Occipital lobe (tissue), 2 donors: Measurements from ENCODE around the gene ZNF143. TPM values are rescaled to one million over a fixed set of nuclear protein-coding genes. Genes with fewer than 3 reads are reported as not detected.
"Not testable (repeated sequence)": the region's sequence is repeated elsewhere in the genome, so short reads cannot be mapped to it uniquely, and the experiment has no call there.

ENCODE experiments used
- DNase-seq: peaks from one replicate; lab custom pipeline; 2025; lab: John Stamatoyannopoulos, UW
- total RNA-seq: library from RNA; depleted of rRNA; stranded (reverse); fragments of >200 nt; gene quantifications from one replicate; pipeline ENCODE4 v1.2.3, GENCODE V29; 2014

The ZNF143 gene
- total RNA-seq, 1 donor from 2014 or later: 33.5 TPM

DNA sequence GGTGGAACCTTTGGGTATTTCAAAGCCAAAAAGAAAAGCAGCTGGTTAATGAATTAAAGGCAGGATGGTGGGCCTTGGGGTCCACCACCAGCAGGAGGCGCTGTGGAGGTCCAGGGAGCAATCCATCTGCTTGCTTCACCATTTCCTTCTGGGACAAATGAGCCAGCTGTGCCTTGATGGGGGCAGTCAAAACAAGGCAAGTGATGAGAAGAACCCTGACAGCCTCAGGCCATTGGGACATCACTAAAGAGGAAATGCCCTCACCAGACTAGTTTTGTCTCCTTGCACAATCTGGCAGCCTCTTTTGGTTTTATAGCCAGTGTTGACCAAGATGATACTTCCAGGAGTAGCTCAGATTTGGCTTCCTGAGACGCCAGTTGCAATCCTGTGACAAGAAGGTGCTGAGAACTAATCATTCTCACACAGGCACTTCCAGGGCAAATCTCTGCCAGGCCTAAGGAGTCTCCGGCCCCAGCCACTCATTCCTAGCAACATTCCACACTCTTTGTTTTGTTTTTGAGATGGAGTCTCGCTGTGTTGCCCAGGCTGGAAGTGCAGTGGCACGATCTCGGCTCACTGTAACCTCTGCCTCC lies 74.5 kb downstream of the ZNF143 start:
- DNase-seq: no peak

DNA sequence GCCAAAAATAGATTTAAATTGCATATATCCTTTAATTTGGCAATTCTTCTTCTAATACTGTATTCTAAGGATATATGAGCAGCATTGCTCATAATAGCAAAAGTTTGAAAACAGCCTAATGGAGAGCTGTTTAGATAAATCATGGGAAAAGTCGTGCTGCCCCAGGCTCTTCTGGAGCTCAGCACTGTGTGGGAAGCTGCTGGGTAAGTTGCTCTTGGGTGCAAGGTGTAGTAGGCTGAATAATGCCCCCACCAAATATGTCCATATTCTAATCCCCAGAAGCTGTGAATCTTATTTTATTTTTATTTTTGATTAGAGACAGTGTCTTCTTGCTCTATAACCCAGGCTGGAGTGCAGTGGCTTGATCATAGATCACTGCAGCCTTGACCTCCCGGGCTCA lies 77.7 kb downstream of the ZNF143 start:
- DNase-seq: no peak

DNA sequence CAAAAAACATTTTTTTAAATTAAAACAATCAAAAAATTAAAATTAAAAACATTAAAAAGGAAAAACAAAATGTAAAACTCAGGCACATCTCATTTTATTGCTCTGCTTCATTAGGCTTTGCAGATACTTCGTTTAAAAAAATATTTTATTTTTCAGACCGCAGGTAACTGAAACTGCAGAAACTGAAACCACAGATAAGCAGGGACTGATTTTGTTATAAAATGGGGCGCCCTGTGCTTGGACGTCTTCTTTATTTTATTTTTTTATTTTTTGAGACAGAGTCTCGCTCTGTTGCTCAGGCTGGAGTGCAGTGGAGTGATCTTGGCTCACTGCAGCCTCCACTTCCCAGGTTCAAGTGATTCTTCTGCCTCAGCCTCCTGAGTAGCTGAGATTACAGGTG lies 88.4 kb downstream of the ZNF143 start:
- DNase-seq: not testable (repeated sequence)

DNA sequence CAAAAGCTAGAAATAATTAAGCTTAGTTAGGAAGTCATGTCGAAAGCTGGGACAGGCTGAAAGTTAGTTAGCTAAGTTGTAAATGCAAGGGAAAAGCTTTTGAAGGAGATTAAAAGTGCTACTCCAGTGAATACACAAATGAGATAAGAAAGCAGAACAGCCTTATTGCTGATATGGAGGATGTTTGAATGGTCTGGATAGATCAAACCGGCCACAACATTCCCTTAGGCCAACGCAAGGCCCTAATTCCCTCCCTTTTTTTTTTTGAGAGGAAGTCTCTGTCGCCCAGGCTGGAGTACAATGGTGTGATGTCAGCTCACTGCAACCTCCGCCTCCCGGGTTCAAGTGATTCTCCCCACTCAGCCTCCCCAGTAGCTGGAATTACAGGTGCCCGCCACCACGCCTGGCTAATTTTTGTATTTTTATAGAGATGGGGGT lies 89.4 kb downstream of the ZNF143 start:
- no peak for DNase-seq

- DNase-seq: no peak
Observed at GRCh38 chr11:9561279-9561982, 100.6 kb downstream of the ZNF143 start.

- DNase-seq: no peak
Observed at GRCh38 chr11:9562716-9563115, 101.9 kb downstream of the ZNF143 start.

GRCh38 chr11:9563196-9563730 lies 102.5 kb downstream of the ZNF143 start:
- no peak for DNase-seq

- DNase-seq: no peak
Observed at GRCh38 chr11:9565822-9566560, 105.2 kb downstream of the ZNF143 start.

DNA sequence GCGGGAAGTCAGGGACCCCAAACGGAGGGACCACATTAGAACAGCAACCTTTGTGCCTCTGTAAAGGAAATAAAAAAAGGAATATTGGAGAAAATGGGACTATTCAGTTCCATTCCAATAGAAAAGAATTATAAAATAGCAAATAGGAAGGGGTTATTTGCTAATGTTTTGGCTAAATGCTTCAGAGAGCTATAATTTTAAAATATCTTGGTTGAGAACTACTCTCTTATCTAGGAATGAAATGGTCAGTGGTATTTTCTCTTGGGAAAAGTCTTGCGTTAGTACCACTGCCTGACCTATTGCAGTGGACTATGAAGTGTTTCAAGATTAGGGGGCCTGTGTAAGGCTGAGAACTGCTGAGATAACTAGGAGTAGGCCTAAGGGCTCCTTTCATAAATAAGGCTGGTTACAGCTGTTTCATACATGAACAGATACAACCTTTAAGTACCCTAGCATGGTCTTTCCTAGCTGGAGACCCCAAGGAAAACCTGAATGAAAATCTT lies 105.8 kb downstream of the ZNF143 start:
- DNase-seq: no peak

DNA sequence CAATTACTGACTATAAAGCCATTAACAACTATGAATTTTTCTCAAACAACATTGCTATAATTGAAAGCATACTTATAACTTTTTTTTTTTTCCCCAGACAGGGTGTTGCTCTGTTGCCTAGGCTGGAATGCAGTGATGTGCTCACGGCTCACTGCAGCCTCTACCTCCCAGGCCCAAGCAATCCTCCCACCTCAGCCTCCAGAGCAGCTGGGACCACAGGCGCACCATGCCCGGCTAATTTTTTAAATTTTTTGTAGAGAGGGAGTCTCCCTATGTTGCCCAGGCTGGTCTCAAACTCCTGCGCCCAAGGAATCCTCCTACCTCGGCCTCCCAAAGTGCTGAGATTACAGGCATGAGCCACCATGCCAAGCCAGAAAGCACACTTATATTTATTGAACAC lies 106.6 kb downstream of the ZNF143 start:
- DNase-seq: no peak

DNA sequence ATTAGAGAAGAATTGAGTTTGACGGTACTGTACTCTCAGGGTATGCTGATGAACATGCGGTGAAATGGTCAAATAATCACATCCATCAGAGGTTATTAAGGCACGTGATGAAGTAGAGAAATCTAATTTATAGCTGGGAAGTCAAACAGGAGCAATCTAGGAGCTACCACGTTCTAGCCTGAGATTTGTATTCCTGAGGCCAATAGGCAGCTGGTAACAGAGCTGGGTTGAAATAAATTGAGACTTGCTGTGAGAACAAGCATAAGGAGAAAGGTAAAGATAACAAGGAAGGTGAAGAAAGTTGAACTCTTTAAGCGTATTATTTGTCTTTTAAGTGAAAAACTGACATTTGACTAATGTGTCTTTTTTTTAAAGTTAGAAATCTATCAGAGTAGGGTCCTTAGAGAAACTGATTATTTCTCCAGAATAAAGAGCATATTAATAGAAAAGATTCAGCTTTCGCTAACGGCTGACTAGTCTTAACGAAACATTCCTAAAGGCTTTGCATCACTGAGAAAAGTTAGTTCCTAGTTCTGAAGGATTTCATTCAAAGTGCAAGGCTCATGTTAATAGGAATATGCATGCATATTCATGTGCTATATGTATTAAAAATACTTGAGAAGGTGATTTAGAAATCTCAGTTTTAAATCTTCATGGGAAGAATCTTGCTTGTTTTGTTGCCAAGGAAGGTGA lies 107.5 kb downstream of the ZNF143 start:
- no peak for DNase-seq

GRCh38 chr11:9568854-9569587 lies 108.2 kb downstream of the ZNF143 start:
- DNase-seq: no peak

- no peak for DNase-seq
Observed at GRCh38 chr11:9569588-9570164, 108.9 kb downstream of the ZNF143 start.

- no peak for DNase-seq
Observed at GRCh38 chr11:9570313-9571025, 109.7 kb downstream of the ZNF143 start.

DNA sequence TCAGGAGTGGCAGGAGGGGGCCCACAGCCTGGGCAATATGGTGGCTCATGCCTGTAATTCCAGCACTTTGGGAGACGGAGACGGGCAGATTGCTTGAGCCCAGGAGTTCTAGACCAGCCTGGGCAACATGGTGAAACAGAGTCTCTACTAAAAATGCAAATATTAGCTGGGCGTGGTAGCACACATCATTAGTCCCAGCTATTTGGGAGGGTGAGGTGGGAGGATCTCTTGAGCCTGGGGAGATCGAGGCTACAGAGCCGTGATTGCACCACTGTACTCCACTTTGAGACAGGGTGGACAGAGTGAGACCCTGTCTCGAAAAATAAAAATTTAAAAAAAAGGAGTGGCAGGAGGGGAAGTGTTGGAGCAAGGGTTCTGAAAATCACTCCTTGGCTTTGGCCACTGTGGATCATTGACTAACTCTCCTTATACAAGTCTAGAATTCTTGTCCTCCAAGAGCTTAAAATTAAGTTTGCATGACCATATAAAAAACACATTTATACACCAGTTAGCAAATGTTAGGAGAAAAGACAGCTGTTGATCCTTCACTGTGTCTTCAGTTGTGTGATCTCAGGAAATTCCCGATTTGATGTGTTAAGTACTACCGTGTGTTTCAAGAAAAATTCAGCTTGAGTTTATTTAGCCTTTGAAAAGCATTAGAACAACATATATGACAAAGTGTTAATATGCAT lies 110.4 kb downstream of the ZNF143 start:
- no peak for DNase-seq

- no peak for DNase-seq
Observed at GRCh38 chr11:9571763-9572115, 110.9 kb downstream of the ZNF143 start.

- DNase-seq: peak; percentile 90
Observed at GRCh38 chr11:9573052-9573774, 112.4 kb downstream of the ZNF143 start, which contains the start of gene WEE1. TSS of gene WEE1 (plus strand) at chr11:9573670. CDS start at chr11:9573934, 264 bp downstream.
